HL-60 (cell line): ENCODE results near the gene CRYBG3.

Source experiments
- DNase-seq, 2 experiments: peaks; one replicate each; pipeline ENCODE4 v3.0.0-alpha.2; 2010 to 2020; ENCODE audit warnings: low read depth in 1 of 2, low spot score in 1 of 2
- H3K27ac ChIP-seq: fragments of 250-450 bp; sonication (Bioruptor Pico); replicated peaks from 2 replicates; pipeline ENCODE4 v1.5.1; 2020; ENCODE audit warnings: mild to moderate bottlenecking, moderate library complexity
- H3K27me3 ChIP-seq: fragments of 250-450 bp; sonication (Bioruptor Pico); 2 replicates; pipeline ENCODE4 v1.5.1; 2021; ENCODE audit warnings: mild to moderate bottlenecking, moderate library complexity; ENCODE audit not compliant: insufficient read depth, poor library complexity, severe bottlenecking
- H3K4me3 ChIP-seq: replicated peaks from 2 replicates; pipeline ENCODE4 v1.5.1; 2011; ENCODE audit warnings: mild to moderate bottlenecking, control low read depth, low read length; ENCODE audit not compliant: insufficient read depth
- CTCF ChIP-seq: IDR thresholded peaks from one replicate; pipeline ENCODE4 v1.5.1; 2011; ENCODE audit warnings: low read length, control low read depth, inconsistent platforms; ENCODE audit not compliant: insufficient read depth
- GABPA ChIP-seq: IDR thresholded peaks from 2 replicates; pipeline ENCODE4 v1.6.1; 2012; ENCODE audit warnings: low read depth
- POLR2AphosphoS5 ChIP-seq: IDR thresholded peaks from 2 replicates; pipeline ENCODE4 v1.6.1; 2012; ENCODE audit warnings: low read depth
- REST ChIP-seq: IDR thresholded peaks from 2 replicates; pipeline ENCODE4 v1.6.1; 2012; ENCODE audit warnings: low read depth; ENCODE audit not compliant: insufficient replicate concordance
- SPI1 ChIP-seq: IDR thresholded peaks from 2 replicates; pipeline ENCODE4 v1.6.1; 2012; ENCODE audit warnings: low read depth, mild to moderate bottlenecking, borderline replicate concordance

CRYBG3 gene

GRCh38 chr3:97969541-97969940 is 147.7 kb downstream of the CRYBG3 start:
- Histone ChIP-seq H3K27ac (no peak overlapping the region), H3K27me3 (no peaks in the 10 kb centered on the region), H3K4me3 (no peak overlapping the region)
- TF ChIP-seq REST (no peak), CTCF (no peak), POLR2AphosphoS5 (no peak), GABPA (no peak)
- DNase-seq: no peak

GRCh38 chr3:97970156-97970555 is 148.3 kb downstream of the CRYBG3 start:
- no peak for DNase-seq
- Histone ChIP-seq H3K27me3 (no peaks in the 10 kb centered on the region), H3K27ac (no peak overlapping the region), H3K4me3 (no peak overlapping the region)
- TF ChIP-seq SPI1 (no peak), REST (no peak), POLR2AphosphoS5 (no peak), CTCF (no peak), GABPA (no peak)

- H3K27ac ChIP-seq: no peak overlapping the region
- H3K27me3 ChIP-seq: no peaks in the 10 kb centered on the region
- peak in 1 of 2 experiments; percentile 5 for DNase-seq
- TF ChIP-seq CTCF (no peak), REST (no peak), POLR2AphosphoS5 (no peak), GABPA (no peak), SPI1 (no peak)
- H3K4me3 ChIP-seq: peak overlapping the region; percentile 59
Measured at GRCh38 chr3:97970956-97971620, 149.3 kb downstream of the CRYBG3 start.
